HFF-Myc (cell line): ENCODE results near the gene HCFC2.

Experiments used
- DNase-seq: peaks from one replicate; pipeline ENCODE4 v3.0.0-alpha.2; 2011; ENCODE audit warnings: low read depth; ENCODE audit errors: extremely low read depth
- H3K4me3 ChIP-seq: replicated peaks from 2 replicates; pipeline ENCODE4 v1.5.1; 2011; ENCODE audit warnings: low read depth, mild to moderate bottlenecking, control low read depth, low read length
- CTCF ChIP-seq: IDR thresholded peaks from 2 replicates; pipeline ENCODE4 v1.5.1; 2012; ENCODE audit warnings: mild to moderate bottlenecking, low read depth, low read length, control low read depth; ENCODE audit errors: missing control alignments

The HCFC2 gene

GRCh38 chr12:104080764-104081163, 16.4 kb downstream of the HCFC2 start:
- no peak overlapping the region for H3K4me3 ChIP-seq
- no peak for DNase-seq
- TF ChIP-seq CTCF = no peak

- DNase-seq = no peak
- TF ChIP-seq CTCF = no peak
- H3K4me3 ChIP-seq = no peak overlapping the region
Observed at GRCh38 chr12:104083769-104084475, 19.6 kb downstream of the HCFC2 start.

GRCh38 chr12:104090685-104091084, 26.4 kb downstream of the HCFC2 start:
- no peak overlapping the region for H3K4me3 ChIP-seq
- no peak for DNase-seq
- no peak for TF ChIP-seq CTCF

DNA sequence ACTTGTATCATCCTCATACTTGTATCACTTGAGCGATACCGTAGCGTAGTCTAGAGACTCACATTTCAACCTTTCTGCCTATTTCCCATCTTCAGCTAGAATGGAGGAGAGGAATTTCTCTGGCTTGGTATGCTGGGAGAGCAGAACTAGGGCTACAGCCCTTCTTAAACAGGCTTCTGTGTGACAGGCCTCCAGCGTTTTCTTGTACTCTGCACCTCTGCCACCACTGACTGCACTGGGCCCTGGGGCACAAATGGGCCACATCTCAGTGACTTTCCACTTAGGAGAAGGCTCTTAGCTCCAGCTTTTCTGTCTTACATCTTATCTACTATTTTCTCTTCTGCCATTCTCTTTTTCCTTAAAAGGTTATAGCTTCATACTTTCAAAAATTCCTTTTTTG, 26.8 kb downstream of the HCFC2 start:
- no peak for TF ChIP-seq CTCF
- H3K4me3 ChIP-seq = no peak overlapping the region
- no peak for DNase-seq

- H3K4me3 ChIP-seq = no peak overlapping the region
- no peak for DNase-seq
- no peak for TF ChIP-seq CTCF
Observed at GRCh38 chr12:104094284-104094683, 30.0 kb downstream of the HCFC2 start.

GRCh38 chr12:104095289-104095688, 31.0 kb downstream of the HCFC2 start:
- TF ChIP-seq CTCF = no peak
- DNase-seq = no peak
- H3K4me3 ChIP-seq = no peak overlapping the region

DNA sequence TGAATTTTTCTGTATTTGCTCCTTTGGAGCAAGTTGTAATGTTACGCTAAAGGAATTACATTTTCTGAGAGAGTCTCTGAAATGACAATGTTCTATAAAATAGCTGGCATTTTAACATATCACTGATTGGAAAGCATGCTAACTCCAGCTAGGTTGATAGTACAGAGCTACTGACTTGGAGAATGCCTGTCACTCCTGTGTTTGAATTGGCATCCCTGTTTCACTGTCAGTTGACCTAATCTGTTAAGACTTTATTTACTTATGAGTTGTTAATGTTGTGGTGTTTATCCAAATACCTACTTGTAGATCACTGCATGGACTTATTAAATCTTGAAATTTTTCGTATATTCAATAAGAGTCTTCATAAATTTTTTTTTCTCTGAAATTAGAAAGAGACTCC, 33.6 kb downstream of the HCFC2 start:
- no peak overlapping the region for H3K4me3 ChIP-seq
- no peak for TF ChIP-seq CTCF
- no peak for DNase-seq
